ENCODE data around the gene LRP1B. TPM values are rescaled to one million over a fixed set of nuclear protein-coding genes. Genes with fewer than 3 reads are reported as not detected.

LRP1B gene
- total RNA-seq, 1 donor from 2014 or later: 0.12 TPM

GRCh38 chr2:140855471-140855870, 1275.3 kb downstream of the LRP1B start:
- TF ChIP-seq, protein P1, sequence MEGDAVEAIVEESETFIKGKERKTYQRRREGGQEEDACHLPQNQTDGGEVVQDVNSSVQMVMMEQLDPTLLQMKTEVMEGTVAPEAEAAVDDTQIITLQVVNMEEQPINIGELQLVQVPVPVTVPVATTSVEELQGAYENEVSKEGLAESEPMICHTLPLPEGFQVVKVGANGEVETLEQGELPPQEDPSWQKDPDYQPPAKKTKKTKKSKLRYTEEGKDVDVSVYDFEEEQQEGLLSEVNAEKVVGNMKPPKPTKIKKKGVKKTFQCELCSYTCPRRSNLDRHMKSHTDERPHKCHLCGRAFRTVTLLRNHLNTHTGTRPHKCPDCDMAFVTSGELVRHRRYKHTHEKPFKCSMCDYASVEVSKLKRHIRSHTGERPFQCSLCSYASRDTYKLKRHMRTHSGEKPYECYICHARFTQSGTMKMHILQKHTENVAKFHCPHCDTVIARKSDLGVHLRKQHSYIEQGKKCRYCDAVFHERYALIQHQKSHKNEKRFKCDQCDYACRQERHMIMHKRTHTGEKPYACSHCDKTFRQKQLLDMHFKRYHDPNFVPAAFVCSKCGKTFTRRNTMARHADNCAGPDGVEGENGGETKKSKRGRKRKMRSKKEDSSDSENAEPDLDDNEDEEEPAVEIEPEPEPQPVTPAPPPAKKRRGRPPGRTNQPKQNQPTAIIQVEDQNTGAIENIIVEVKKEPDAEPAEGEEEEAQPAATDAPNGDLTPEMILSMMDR (conservative IDR thresholded peaks at IDR 0.05; ENCODE audit: low read depth, low read length): no peak
- DNase-seq (ENCODE audit: low read depth): no peak
- no peak overlapping the region for H3K4me3 ChIP-seq (ENCODE audit: low read depth, low read length)

DNA sequence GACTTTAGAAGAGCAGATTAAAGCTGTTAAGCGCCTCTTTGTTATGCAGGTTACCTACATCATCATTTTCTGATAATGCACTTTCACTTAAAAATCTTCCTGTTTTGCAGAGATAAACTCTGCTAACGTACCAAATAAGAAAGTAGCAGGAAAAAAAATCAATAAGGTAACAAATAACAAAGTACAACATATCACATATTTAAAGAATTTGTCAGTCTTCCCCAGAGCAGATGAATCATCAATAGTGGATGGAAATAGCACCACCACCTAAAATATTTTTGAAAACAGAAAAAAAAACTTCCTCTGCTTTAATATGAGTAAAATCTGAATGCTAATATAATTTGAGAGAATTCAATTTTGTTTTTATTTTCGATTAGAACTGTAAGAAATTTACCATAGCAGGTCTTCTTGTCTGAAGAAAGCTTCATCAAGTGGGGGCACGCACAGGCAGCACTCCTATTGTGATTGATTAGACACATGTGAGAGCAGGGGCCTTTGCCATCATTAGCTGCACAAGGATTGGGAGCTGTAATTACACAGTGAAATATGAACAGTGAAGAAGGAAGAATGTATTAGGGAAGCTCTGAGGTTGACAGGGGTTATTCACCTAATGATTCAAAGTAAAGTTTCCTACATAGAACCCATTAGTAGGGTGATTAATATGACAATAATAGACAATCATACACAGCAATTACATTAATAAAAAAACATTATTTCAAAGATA, 1279.4 kb downstream of the LRP1B start:
- H3K4me3 ChIP-seq (ENCODE audit: low read depth, low read length): no peak overlapping the region
- DNase-seq (ENCODE audit: low read depth): no peak
- TF ChIP-seq, protein P1 (conservative IDR thresholded peaks at IDR 0.05; ENCODE audit: low read depth, low read length): no peak

- no peak for DNase-seq (ENCODE audit: low read depth)
- no peak overlapping the region for H3K4me3 ChIP-seq (ENCODE audit: low read depth, low read length)
- TF ChIP-seq, protein P1 (conservative IDR thresholded peaks at IDR 0.05; ENCODE audit: low read depth, low read length): no peak
These were observed 1287.6 kb downstream of the LRP1B start for GRCh38 chr2:140843186-140843585.

DNA sequence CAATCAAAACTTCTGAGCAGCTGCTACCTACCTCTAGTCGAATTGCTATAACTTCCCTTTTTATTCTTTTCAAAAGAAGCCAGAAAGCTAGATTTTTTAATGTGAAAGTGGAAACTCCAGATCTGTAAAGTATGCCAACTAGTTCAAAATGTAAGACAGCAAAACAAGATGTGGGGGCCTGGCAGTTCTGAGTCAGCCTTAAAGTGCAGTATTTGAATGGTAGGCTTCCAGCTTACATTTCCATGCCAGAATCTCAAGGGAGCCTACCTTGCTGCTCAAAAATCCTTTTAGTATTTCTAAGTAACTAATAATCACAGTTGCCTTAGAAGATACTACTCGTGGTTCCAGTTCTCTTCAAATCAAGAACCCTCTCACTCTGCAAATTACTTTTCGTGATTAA, 1288.7 kb downstream of the LRP1B start:
- TF ChIP-seq, protein P1 (conservative IDR thresholded peaks at IDR 0.05; ENCODE audit: low read depth, low read length): no peak
- H3K4me3 ChIP-seq (ENCODE audit: low read depth, low read length): no peak overlapping the region
- DNase-seq (ENCODE audit: low read depth): no peak

DNA sequence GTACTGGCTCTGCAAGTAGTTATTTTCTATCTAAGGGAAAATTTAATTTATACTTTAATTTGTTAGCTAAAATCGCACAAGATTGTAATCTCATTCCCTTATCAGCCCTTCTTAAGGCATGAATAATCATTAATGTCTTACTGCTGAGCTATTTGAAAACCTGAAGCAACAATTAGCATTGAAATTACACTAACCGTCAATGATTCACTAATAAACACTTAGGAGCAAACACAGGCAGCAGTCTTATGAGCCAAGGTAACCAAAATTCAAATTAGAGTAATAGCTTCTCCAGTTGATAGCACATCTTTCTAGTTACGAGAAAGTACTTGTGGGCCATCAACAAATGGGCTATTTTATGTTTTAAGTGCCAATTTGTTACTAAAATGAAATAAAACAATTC, 1289.7 kb downstream of the LRP1B start:
- no peak for DNase-seq (ENCODE audit: low read depth)
- no peak overlapping the region for H3K4me3 ChIP-seq (ENCODE audit: low read depth, low read length)
- TF ChIP-seq, protein P1 (conservative IDR thresholded peaks at IDR 0.05; ENCODE audit: low read depth, low read length): no peak

- H3K4me3 ChIP-seq (ENCODE audit: low read depth, low read length): no peak overlapping the region
- TF ChIP-seq, protein P1 (conservative IDR thresholded peaks at IDR 0.05; ENCODE audit: low read depth, low read length): no peak
- DNase-seq (ENCODE audit: low read depth): no peak
These were observed 1294.0 kb downstream of the LRP1B start for GRCh38 chr2:140836826-140837225.

DNA sequence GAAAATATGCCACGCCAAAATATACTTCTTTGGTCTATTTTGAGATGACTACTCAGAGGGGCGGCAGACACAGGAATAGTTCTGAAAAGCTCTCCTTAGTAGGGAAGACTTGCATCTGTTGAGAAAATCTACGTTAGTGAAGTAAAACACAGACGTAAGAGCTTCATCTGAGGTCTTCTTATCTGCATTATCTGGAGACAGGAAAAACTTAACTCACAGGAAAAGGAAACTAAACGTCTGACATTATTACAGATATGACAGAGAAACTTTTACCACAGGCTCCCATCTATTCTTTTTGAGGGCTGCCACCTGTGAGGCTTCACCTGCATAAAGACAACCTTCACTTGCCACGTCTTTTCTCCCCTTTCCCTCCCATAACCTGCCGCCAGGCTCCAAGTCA, 1295.7 kb downstream of the LRP1B start:
- DNase-seq (ENCODE audit: low read depth): no peak
- no peak overlapping the region for H3K4me3 ChIP-seq (ENCODE audit: low read depth, low read length)
- TF ChIP-seq, protein P1 (conservative IDR thresholded peaks at IDR 0.05; ENCODE audit: low read depth, low read length): no peak

Data from epithelial cell of proximal tubule (primary cell).